Esophagus muscularis mucosa (tissue), 4 donors: ENCODE data around the gene MGARP. TPM values are rescaled to one million over a fixed set of nuclear protein-coding genes. Genes with fewer than 3 reads are reported as not detected.

Source experiments
- DNase-seq: peaks from one replicate; pipeline ENCODE4 v3.0.0-alpha.2; 2017; ENCODE audit errors: extremely low spot score
- H3K27ac ChIP-seq, 4 donors: fragments of 200-600 bp; sonication (generic); replicated peaks in 1 of 4; 1 replicate in 3 of 4; 2 replicates in 1 of 4; pipeline ENCODE4 v1.5.1; 2016 to 2019; ENCODE audit warnings: mild to moderate bottlenecking in 1 of 4
- H3K27me3 ChIP-seq, 4 donors: fragments of 200-600 bp; sonication (generic); one replicate each; pipeline versions ENCODE4 v1.5.1 to v1.6.0; 2016 to 2019
- H3K36me3 ChIP-seq, 4 donors: fragments of 200-600 bp; sonication (generic); one replicate each; pipeline ENCODE4 v1.5.1; 2016 to 2019
- H3K4me1 ChIP-seq, 4 donors: fragments of 200-600 bp; sonication (generic); one replicate each; pipeline ENCODE4 v1.5.1; 2016 to 2019
- H3K4me3 ChIP-seq, 4 donors: fragments of 200-600 bp; sonication (generic); 1 replicate in 2 of 4; 2 replicates in 2 of 4; pipeline ENCODE4 v1.5.1; 2016 to 2019; ENCODE audit warnings: mild to moderate bottlenecking in 4 of 4, moderate library complexity in 1 of 4
- H3K9me3 ChIP-seq, 4 donors: fragments of 200-600 bp; sonication (generic); 1 replicate in 3 of 4; 2 replicates in 1 of 4; pipeline ENCODE4 v1.5.1; 2016 to 2019
- EP300 ChIP-seq: sonication (generic); formaldehyde crosslinking; IDR thresholded peaks from one replicate; pipeline ENCODE4 v1.6.1; 2017; ENCODE audit warnings: antibody characterized with exemption
- WGBS: methylation state at CpG from one replicate; pipeline ENCODE4 v1.1.5; 2018; 5-methylcytosine and 5-hydroxymethylcytosine counted together
- intact Hi-C: fragments of 100-400 bp; cut with DNase I; formaldehyde crosslinking; loops from one replicate; pipeline ENCODE4 v1.15.1; 2023
- small RNA-seq, 3 donors: library from RNA; depleted of rRNA; stranded (forward); fragments of <200 nt; gene quantifications; one replicate each; pipeline ENCODE3, GENCODE V24; 2016
- total RNA-seq, 4 donors: library from RNA; depleted of rRNA; stranded (reverse); fragments of >200 nt; gene quantifications; one replicate each; pipeline versions ENCODE4 v1.1.0 to v1.2.1, GENCODE V29; 2016

MGARP gene
- total RNA-seq, 4 donors from 2014 or later: 2.0 to 4.3 (median 3.4) TPM

- no peak for TF ChIP-seq EP300
Observed at GRCh38 chr4:139219450-139220055, 60.5 kb downstream of the MGARP start.

More at GRCh38 chr4:139219450-139220055, 60.5 kb downstream of the MGARP start:
- no peaks in the 10 kb centered on the region for H3K36me3 ChIP-seq
- peaks cover 0 to 6% (median 1%) of the 10 kb centered on the region in 4 donors for H3K4me1 ChIP-seq
- H3K9me3 ChIP-seq: no peaks in the 10 kb centered on the region
- 89% methylated on average over 4 of the region's 4 CpGs for WGBS
- DNase-seq: no peak
- intact Hi-C loops: no loop called here
- no peak overlapping the region for H3K27ac ChIP-seq
- H3K27me3 ChIP-seq: no peaks in the 10 kb centered on the region
- no peak overlapping the region for H3K4me3 ChIP-seq

Small RNA genes within 50 kb of the gene (small RNA-seq; reads per million reads assigned to genes)
- gene RNU6-1074P (0 reads per million in 3 donors), gene RNU6-1214P (0 reads per million in 3 donors), gene RNU6-506P (0 reads per million in 3 donors)

Other genes starting within 250 kb of the MGARP start
- gene ELF2, start 103.0 kb downstream of the MGARP start, total RNA-seq: 10 to 100 TPM; 52.3 to 68.5 (median 60.7) TPM
- 10 to 100 TPM; 21.0 to 32.1 (median 25.3) TPM for gene NAA15, start 21.3 kb upstream of the MGARP start, total RNA-seq
- 10 to 100 TPM; 45.7 to 52.8 (median 50.8) TPM for gene NDUFC1, start 22.3 kb upstream of the MGARP start, total RNA-seq
- gene RAB33B, start 173.9 kb upstream of the MGARP start, total RNA-seq: 10 to 100 TPM; 10.8 to 16.1 (median 14.8) TPM